Left renal cortex interstitium (tissue), 4 donors: ENCODE data around the gene ENO2. TPM values are rescaled to one million over a fixed set of nuclear protein-coding genes. Genes with fewer than 3 reads are reported as not detected.
"Not testable (repeated sequence)": the region's sequence is repeated elsewhere in the genome, so short reads cannot be mapped to it uniquely, and the experiment has no call there.

Experiments
- DNase-seq, 4 donors: peaks; one replicate each; pipeline ENCODE4 v3.0.0-alpha.2; 2013; ENCODE audit warnings: low read depth in 4 of 4, low spot score in 2 of 4, missing footprints in 1 of 4
- polyA plus RNA-seq, 4 donors: library from polyadenylated mRNA; unstranded; fragments of 120-200 nt; gene quantifications; one replicate each; pipeline ENCODE4 v1.2.1, GENCODE V29; 2013; ENCODE audit not compliant: insufficient read length in 4 of 4

ENO2 gene
- polyA plus RNA-seq, 4 donors = 9.5 to 19.4 (median 14.6) TPM

DNA sequence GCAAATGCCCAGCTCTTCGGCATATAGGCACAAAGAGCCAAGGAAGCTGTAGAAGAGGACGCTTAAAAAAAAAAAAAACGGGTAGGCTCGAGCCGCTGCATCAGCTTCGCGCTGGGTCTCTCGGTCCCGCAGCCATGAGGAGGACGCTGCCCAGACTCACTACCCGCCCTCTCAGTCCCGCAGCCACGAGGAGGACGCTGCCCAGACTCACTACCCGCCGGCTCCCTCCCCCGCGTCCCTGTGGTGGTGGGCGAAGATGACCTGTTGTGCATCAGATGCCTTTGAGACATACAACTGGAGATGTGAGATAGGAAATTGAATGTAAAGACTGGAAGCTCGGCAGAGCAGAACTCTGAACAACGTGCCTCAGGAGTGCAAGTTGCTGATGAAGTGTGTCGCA, 29.8 kb upstream of the ENO2 start:
- no peak for DNase-seq

DNA sequence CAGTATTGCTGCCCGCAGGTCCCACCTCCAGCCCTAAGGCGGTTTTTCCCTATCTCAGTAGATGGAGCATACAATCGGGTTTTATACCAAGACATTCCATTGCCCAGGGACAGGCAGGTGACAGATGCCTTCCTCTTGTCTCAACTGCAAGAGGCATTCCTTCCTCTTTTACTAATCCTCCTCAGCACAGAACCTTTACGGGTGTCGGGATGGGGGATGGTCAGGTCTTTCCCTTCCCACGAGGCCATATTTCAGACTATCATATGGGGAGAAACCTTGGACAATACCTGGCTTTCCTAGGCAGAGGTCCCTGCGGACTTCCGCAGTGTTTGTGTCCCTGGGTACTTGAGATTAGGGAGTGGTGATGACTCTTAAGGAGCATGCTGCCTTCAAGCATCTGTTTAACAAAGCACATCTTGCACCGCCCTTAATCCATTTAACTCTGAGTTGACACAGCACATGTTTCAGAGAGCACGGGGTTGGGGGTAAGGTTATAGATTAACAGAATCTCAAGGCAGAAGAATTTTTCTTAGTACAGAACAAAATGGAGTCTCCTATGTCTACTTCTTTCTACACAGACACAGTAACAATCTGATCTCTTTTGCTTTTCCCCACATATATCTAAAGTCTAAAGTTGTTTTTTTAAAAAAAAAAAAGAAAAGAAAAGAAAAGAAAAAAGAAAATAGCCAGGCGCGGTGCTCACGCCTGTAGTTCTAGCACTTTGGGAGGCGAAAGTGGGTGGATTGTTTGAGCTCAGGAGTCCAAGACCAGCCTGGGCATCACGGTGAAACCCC, 28.0 kb upstream of the ENO2 start:
- DNase-seq = not testable (repeated sequence)

DNA sequence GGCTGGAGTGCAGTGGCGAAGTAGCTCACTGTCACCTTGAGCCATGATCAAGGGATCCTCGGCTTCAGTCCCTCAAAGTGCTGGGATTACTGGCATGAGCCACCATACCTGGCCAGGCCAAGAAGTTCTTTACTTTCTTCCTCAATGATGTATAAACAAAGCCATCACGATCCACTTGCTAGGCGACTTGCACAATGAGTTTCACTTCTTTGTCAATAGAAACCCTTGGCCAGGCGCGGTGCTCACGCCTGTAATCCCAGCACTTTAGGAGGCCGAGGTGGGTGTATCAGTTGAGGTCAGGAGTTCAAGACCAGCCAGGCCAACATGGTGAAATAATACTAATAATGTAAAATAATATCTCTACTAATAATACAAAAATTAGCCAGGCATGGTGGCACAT, 26.9 kb upstream of the ENO2 start:
- DNase-seq = no peak

DNA sequence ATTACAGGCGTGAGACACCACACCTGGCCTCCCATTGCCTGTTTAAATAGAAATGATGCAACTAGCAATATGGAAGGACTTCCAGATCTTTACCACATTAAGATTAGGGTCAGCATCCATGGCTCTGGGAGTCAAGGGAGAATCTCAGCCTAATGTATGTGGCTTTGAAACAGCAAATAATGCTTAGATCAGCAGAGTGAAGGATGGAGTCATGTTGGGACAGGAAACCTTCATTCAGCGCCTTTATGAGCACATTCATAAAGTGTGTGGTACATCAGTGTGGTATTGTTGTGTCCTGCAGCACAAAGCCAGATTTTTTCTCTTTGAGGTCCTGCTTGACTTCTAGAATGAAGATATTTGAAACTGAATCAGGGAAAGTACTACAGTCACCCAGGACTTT, 26.0 kb upstream of the ENO2 start:
- DNase-seq = no peak

DNA sequence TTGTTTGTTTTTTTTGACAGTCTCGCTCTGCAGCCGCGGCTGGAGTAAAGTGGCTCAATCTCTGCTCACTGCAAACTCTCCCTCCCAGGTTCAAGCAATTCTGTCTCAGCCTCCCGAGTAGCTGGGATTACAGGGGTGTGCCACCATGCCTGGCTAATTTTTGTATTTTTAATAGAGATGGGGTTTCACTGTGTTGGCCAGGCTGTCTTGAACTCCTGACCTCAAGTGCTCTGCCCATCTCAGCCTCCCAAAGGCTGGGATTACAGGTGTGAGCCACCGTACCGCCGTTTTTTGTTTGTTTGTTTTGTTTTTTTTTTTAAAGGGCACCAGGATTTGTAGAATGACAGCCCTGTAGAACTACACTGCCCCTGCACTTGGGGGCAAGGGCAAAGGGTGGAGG, 25.6 kb upstream of the ENO2 start:
- DNase-seq = not testable (repeated sequence)

DNA sequence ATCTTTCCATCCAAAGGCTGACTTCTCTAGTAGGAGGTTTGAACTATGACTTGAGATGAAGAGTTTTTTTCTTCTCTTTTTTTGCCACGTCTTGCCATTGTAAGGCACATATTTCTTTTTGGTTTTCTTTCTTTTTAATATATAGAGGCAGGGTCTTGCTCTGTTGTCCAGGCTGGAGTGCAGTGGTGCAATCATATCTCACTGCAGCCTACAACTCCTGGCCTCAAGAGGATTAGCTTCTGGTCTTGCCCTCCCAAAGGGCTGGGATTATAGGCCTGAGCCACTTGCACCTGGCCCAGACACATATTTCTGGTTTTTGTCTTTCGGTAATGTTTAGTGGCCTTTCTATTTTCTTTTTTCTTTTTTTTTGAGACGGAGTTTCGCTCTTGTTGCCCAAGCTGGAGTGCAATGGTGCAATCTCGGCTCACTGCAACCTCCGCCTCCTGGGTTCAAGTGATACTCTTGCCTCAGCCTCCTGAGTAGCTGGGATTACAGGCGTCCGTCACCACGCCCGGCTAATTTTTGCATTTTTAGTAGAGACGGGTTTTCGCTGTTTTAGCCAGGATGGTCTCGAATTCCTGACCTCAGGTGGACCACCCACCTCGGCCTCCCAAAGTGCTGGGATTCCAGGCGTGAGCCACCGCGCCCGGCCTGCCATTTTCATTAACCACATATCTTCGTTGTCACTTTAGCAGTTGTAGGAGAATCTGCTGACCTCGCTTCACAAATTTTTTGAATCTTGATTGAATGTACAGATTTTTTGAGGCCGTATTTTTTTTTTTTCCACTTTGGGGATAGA, 24.4 kb upstream of the ENO2 start:
- DNase-seq = not testable (repeated sequence)

DNA sequence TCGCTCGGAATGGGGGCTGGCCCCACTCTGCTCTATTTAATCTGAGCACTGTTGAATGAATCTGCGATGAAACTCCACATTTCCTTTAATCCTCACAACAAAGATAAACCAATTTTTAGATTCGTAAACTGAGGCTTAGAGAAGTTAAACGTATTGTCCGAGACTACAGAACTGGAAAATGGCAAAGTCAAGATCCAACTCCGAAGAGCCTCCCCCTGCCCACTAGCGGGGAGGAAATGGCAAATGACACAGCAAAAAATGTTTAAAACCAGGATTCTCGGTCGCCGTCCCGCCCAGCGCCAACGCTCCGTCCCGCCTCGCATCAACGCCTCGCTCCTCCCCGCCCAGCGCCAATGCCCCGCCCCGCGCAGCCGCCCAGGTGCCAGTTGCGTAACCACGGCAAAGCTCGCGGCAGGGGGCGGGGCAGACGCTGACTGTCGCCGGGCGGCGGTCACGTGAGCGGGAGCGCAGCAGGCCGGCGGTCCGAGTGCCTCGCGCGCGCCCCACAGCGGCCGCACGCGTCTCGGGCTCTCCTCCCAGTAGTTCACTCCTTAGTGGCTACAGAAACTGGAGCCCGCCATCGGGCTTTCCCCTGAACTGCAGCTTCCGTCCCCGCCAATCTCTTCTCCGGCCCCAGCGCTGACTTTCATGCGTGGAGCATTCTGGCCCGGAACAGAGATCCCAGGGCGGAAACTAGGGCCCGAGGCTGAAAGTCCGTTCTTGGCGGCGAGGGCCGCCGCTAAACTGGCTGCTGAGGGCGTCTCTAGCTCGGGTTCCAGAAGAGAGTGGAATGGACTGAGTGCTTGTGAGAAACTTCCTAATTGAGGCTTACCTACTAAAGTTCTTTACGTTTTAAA, 23.4 kb upstream of the ENO2 start:
- peak in 3 of 4 donors; percentile 92 to 95 (median 93) for DNase-seq

DNA sequence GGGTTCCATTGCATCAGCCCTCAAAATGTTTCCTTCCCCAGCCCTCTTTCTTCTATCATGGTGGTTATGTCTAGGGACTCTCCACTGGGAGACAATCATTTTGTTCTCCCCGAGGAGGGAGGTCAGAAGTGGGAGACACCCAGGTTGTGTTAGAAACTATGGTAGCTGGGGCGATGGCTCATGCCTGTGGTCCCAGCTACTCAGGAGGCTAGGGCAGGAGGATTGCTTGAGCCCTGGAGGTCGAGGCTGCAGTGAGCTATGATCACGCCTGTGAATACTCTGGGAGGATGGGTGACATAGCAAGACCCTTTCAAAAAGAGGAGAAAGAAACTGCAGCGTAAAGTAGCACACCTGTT, 22.8 kb upstream of the ENO2 start:
- DNase-seq = no peak

DNA sequence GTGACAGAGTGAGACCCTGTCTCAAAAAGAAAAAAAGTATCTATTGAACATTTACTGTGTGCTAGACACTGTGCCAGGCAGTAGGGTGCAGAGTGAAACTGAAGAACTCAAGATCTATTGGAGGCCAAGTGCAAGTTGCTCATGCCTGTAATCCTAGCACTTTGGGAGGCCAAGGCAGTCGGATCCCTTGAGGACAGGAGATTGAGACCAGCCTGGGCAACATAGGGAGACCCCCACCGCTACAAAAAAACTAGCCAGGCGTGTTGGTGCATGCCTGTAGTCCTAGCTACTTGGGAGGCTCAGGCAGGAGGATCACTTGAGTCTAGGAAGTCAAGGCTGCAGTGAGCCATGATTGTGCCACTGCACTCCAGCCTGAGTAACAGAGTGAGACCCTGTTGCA, 21.7 kb upstream of the ENO2 start:
- DNase-seq = not testable (repeated sequence)

DNA sequence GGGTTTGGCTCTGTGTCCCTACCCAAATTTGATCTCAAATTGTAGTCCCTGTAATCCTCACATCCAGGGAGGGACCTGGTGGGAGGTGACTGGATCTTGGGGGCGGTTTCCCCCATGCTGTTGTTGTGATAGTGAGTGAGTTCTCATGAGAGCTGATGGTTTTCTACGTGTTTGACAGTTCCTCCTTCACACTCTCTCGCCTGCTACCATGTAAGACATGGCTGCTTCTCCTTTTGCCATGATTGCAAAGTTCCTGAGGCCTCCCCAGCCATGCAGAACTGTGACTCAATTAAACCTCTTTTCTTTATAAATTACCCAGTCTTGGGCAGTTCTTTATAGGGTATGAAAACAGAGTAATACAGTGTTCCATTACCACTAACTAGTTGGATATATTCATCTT, 20.1 kb upstream of the ENO2 start:
- no peak for DNase-seq

DNA sequence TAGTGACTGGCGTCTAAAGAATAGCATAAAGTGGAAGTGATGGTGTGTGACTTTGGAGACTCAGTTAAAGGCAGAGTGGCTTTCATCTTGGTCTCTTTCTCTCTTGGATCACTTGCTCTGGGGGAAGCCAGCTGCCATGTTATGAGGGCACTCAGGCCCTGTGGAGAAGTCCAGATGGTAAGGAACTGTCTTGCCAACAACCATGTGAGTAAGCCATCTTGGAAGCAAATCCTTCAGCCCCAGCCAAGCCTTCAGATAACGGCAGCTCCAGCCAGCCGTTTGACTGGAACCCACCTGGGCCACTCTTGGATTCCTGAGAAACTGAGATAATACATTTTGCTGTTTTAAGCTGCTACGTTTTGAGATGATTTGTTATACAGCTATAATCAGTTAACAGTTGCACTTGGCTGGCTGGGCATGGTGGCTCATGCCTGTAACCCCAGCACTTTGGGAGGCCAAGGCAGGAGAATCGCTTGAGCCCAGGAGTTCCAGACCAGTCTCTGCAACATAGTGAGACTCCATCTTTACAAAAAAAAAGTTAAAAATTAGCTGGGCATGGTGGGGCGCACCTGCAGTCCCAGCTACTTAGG, 17.4 kb upstream of the ENO2 start:
- no peak for DNase-seq

DNA sequence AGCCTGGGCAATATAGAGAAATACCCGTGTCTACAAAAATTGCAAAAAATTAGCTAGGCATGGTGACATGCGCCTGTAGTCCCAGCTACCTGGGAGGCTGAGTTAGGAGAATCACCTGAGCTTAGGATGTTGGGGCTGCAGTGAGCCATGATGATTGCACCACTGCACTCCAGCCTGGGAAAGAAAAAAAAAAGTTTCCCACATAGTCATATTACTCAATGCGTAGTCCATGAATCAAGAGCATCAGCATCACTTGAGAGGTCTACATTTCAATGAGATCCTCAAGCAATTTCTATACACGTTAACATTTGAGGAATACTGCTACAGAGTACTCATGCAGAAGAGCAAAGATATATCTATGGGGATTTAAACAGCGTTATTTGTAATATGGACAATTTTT, 15.0 kb upstream of the ENO2 start:
- DNase-seq = no peak

DNA sequence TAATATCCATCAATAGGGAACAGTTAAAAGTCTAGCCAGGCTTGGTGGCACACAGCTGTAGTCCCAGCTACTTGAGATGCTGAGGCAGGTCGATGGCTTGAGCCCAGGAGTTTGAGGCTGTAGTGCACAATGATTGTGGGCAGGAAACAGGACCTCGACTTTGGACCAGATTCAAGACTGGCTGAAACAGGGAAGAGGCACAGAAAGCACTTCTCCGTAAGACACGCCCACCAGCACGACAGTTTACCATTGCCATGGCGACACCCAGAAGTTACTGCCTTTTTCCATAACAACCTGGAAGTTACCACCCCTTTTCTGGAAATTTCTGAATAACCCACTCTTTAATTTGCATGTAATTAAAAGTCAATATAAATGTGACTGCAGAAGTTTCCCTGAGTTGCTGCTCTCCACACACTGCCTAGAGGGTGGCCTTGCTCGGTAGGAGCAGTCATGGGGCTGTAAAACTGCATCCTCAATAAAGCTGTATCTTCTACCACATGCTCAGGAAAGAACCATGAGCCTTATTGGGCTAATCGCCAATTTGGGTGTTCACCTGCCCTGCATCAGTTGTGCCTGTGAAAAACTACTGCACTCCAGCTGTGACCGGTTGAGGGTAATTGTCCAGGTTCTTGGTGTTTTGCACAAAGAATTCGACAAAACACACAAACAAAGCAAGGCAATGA, 14.4 kb upstream of the ENO2 start:
- DNase-seq = no peak

DNA sequence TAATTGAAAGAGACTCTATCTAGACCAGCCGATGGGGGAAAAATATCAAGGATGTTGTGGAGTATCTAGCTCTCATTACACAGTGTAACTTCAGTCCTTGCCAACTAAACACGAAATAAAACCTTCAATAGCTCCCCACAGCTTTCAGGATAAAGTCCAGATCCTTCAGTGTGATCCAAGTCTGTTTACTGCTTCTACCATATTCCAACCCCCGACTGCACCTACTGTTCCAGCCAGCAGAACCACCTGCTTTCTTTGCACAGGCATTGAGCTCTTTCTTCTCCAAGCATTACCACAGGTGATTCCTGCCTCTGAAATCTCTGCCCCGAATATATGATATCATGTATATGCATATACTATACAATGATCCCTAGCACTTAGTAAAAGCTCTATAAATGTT, 11.9 kb upstream of the ENO2 start:
- DNase-seq = no peak

DNA sequence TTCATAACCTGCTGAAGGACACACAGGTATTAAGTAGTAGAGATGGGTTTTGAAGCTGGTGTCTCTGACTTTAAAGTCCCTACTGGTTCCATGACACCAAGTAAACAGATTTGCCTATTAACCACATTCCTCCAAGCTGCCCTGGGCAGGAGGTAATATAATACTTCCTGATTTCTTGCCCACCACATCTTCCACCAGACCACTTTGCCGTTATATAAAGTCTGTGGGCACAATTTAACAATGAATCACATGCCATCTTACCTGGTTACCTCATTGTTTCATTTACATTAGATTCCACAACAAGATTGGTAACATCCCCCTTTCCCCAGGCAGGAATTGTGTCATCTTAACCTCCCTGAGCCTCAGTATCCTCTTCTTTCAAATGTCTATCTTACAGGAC, 10.7 kb upstream of the ENO2 start:
- no peak for DNase-seq

DNA sequence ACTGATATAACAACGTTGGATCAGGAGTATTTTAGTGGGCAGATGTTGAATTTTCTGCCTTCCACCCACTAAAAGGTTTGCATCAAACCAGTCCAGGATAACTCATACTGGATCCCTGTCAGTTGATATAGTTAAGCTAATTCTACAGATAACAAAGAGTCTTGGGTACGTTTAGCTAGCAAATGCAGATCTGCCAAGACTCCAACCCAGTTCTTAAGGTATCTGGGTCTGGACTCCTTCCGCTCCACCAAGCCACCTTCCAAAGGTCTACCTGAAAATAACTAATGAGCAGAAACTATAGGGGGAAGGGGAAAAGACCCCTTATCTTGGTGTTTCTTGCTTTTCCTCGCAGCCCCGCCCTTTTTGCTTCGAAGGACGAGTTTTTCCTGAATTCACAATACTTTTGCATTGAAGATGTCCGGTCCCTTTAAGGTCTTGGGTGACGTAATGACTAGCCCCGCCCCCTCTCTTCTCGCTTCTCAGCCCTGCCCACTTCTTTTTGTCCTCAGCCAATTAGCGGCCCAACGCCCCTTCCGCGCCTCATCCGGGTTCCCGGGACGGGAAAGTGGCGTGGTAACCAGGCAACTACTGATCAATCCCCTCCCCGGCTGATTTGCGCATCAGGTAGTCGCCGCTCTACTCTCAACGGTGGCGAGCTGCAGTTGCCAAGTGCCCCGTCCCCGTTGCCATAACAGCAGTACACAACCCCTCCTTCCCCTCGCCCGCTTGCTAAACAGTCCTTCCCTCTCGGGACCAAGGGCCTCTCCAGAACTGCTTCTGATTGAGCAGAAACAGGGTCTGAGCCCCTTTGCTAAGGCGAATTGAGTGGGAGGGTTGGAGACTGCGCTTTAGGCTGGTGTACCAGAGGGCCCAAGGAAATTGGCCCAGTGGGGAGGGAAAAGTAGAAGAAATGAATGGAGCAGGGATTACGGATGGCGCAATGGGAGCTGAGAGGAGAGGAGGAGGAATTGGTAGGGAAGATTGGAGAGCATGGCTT, 9.8 kb upstream of the ENO2 start, which contains the start of gene LRRC23:
TSS of gene LRRC23 (plus strand) at position 543 of the 997 bp plus-strand sequence. CDS start 812 bp downstream, outside the sequence.
- DNase-seq = peak; percentile 21 to 96 (median 92)

DNA sequence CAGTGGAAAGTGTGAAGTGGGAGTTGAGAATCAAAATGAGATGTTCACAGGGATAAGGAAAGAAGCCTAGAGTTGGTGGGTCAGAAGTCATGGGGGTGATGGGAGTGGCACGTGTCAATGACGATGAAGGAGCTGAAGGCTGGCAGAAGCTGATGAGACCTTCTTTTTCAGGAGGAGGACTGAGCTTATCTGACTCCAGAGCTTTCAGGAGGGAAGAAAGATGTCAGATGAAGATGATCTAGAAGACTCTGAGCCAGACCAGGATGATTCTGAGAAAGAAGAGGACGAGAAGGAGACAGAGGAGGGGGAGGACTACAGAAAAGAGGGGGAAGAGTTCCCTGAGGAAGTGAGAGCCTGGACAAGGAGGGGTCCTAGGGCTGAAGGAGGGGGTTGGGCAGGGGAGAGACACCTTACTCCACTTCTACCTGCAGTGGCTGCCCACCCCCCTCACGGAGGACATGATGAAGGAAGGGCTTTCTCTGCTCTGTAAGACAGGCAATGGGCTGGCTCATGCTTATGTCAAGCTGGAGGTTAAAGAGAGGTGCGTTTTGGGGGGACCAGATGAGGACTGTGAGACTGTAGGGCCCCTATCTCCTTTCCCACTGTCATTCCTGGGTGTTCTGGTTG, 8.9 kb upstream of the ENO2 start:
- no peak for DNase-seq

DNA sequence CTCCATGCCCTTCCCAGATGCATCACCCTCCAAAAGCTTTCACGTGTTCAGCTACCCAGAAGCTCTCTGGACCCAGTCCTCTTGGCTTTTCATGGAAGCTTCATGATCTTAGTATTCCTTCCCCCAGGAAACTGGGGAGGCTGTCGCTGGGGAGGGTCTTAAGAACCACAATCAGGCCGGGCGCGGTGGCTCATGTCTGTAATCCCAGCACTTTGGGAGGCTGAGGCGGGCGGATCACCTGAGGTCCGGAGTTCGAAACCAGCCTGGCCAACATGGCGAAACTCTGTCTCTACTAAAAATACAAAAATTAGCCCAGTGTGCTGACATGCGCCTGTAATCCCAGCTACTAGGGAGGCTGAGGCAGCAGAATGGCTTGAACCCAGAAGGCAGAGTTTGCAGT, 6.2 kb upstream of the ENO2 start:
- not testable (repeated sequence) for DNase-seq
